Heart left ventricle (tissue), 13 donors: ENCODE data around the gene SPAG9.

Source experiments
- CTCF ChIP-seq, 12 donors: fragments of 200-600 bp; sonication (generic) in 4 of 12; IDR thresholded peaks; one replicate each; pipeline versions ENCODE4 v1.5.0 to v1.8.0; 2018 to 2022; ENCODE audit warnings: antibody characterized with exemption in 12 of 12, mild to moderate bottlenecking in 5 of 12
- POLR2A ChIP-seq, 2 donors: fragments of 450-650 bp; IDR thresholded peaks; one replicate each; pipeline ENCODE4 v1.6.1; 2017; ENCODE audit warnings: antibody characterized with exemption in 2 of 2, mild to moderate bottlenecking in 2 of 2, moderate library complexity in 2 of 2
- donor health status: ischemic (EF 13 %, LVEDD 7.1; RV severe dilation, severe dysfunction).
- donor health status: DM: no; HTN: yes; CAD: no.
- donor health status: DM: no; HTN: no; CAD: no.
- donor health status: ischemic (EF 25% LVEDD 6.9; RV normal size, moderate dysfunction).
- donor health status: ischemic (EF 25% LVEDD 5.7; RV mildly dilated, moderate dysfunction).
- donor health status: ischemic (EF 35%, LVEDD 5.7; RV mildly dilated, moderate dysfunction).
- donor health status: nonischemic (EF 11% LVEDD 7.7; RV severe dilation, severe dysfunction).
- donor health status: DM: yes; HTN: yes; CAD: no.
- donor health status: PGD.
- donor health status: ischemic (EF 29% LVEDD 5.4; RV normal size, mild dysfunction).
- donor health status: nonischemic (EF 23%, LVEDD 6.1; RV moderate dilation, normal function).

GRCh38 chr17:51165680-51166197 lies 45.1 kb upstream of the SPAG9 start:
- no peak for TF ChIP-seq CTCF (IDR thresholded peaks at IDR 0.05)
- TF ChIP-seq POLR2A (IDR thresholded peaks at IDR 0.05), result no peak
